GM19239 (cell line): ENCODE results near the gene MDFI.

Experiments used
- DNase-seq: peaks from one replicate; pipeline ENCODE4 v3.0.0; 2011; ENCODE audit warnings: low spot score; ENCODE audit not compliant: insufficient read length
- FAIRE-seq: peaks from 2 replicates; lab custom pipeline; 2011; peaks lifted over from hg19 to GRCh38; lab: Jason Lieb, UNC

MDFI gene

DNA sequence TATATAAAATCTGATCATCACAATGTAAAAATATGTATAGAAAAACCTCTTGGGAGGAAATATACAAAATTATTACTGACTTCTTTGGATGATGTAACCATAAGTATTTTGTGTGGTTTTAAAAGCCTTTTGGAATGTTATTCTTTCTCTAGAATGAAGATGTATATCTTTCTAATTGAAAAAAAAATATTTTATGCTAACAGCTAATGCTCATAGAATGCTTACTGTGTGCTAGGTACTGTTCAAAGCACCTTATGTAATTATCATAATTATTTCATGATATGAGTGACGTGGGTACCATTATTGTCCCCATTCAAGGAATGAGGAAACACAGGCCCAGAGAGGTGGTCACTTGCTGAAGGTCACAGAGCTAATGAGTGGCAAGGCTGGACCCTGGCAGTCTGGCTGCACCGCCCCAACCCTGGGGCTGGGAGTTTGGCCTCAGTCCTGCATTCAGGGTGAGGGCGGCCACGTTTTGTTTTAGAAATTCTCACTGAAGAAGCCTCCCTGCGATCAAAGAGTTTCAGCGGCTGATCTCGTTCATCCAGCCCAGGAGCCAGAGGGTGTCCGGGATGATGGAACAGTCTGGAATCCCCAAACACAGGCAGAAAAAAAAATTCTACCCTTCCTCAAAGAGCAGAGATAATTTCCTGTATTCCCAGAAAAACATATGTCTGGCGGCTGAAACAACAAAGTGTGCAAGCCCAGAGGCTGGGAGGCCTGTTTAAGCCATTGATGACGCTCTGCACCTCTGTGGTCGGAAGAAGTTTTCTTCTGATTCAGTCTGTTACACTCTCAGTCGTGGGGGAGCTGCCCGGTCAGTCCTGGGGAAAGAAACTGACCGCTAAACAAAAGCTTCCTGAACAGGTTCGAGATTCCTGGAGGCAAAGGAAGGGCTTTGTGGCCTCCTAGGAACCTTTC is 59.9 kb downstream of the MDFI start:
- FAIRE-seq, result no peak

GRCh38 chr6:41699063-41699462 is 60.8 kb downstream of the MDFI start:
- FAIRE-seq (no peak), DNase-seq (no peak)

More for the DNA sequence above, 59.9 kb downstream of the MDFI start:
- DNase-seq, result no peak

GRCh38 chr6:41700463-41701347 is 62.4 kb downstream of the MDFI start:
- FAIRE-seq (no peak), DNase-seq (no peak)

- FAIRE-seq (no peak), DNase-seq (no peak)
These were observed 63.9 kb downstream of the MDFI start for GRCh38 chr6:41702089-41702745.

DNA sequence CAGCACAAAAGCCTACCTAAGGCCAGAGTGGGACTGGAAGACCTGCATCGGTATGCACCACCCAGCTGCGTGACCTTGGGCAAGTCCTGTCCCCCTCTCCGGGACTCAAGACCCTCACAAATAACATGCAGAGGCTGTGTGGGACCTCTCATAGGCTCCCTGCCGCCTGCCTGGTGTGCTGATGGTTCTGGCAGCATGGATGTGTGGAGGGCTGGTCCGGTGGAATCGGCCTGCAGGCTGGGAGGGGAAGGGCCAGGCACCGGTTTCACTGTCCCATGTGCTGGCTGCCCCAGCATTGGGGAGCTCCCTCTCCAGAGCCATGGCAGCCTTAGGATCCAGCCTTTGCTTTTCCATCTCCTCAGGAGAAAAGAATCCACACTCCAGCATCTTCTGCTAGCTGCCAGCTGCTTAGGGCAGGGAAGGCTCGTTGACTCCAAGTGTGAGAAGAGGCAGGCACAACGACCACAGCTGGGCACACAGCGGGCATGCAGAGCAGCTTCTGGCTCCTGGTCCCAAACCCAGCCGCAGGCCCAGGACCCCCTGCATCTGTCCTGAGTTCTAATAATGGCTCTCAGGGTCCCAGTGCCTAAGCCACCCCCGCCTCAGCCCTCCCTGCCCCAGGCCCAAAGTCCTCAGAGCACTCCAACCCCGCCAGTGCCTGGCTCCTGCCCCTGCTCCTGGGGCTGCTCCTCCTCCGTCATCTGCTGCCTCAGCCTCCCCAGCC is 64.7 kb downstream of the MDFI start:
- DNase-seq (no peak), FAIRE-seq (no peak)
